Measurements from ENCODE around the gene PDYN. TPM values are rescaled to one million over a fixed set of nuclear protein-coding genes. Genes with fewer than 3 reads are reported as not detected.
"Not testable (repeated sequence)": the region's sequence is repeated elsewhere in the genome, so short reads cannot be mapped to it uniquely, and the experiment has no call there.

Gene PDYN
- total RNA-seq: not detected in 2 replicates
- long read RNA-seq: 0 reads

GRCh38 chr20:1993986-1994385 is at the start of gene PDYN:
PDYN (minus strand) TSS chr20:1994058; CDS start chr20:1983084, 10,974 bp downstream.
- no peak within 1 kb of the TSS for H3K27ac Mint-ChIP-seq
- H3K9me3 Mint-ChIP-seq (ENCODE audit: low read depth): no peaks in the 10 kb centered on the region
- no peak for DNase-seq (ENCODE audit: low spot score, unreplicated experiment)
- no peak for TF ChIP-seq CTCF (IDR thresholded peaks at IDR 0.05; ENCODE audit: unreplicated experiment)
- H3K4me3 Mint-ChIP-seq (ENCODE audit: low read depth): no peak within 1 kb of the TSS
- H3K27me3 Mint-ChIP-seq: peaks cover 52% of the 10 kb centered on the region
- peaks cover 5% of the 10 kb centered on the region for H3K4me1 Mint-ChIP-seq (ENCODE audit: low read depth)
- H3K36me3 Mint-ChIP-seq (ENCODE audit: insufficient read depth): no peaks in the 10 kb centered on the region

- no peak for DNase-seq (ENCODE audit: low spot score, unreplicated experiment)
- no peaks in the 10 kb centered on the region for H3K9me3 Mint-ChIP-seq (ENCODE audit: low read depth)
- no peak for TF ChIP-seq CTCF (IDR thresholded peaks at IDR 0.05; ENCODE audit: unreplicated experiment)
- H3K36me3 Mint-ChIP-seq (ENCODE audit: insufficient read depth): no peaks in the 10 kb centered on the region
- no peak overlapping the region for H3K27ac Mint-ChIP-seq
- no peaks in the 10 kb centered on the region for H3K4me1 Mint-ChIP-seq (ENCODE audit: low read depth)
- H3K27me3 Mint-ChIP-seq: peaks cover 16% of the 10 kb centered on the region
- H3K4me3 Mint-ChIP-seq (ENCODE audit: low read depth): no peak overlapping the region
Observed at GRCh38 chr20:2042400-2042799, 48.5 kb upstream of the PDYN start.

- Mint-ChIP-seq H3K27me3 (peaks cover 26% of the 10 kb centered on the region), H3K27ac (no peak overlapping the region)
- DNase-seq (ENCODE audit: low spot score, unreplicated experiment): no peak
Observed at GRCh38 chr20:2038161-2038560, 44.3 kb upstream of the PDYN start.

GRCh38 chr20:2037296-2037914 is 43.5 kb upstream of the PDYN start:
- no peak for DNase-seq (ENCODE audit: low spot score, unreplicated experiment)
- no peaks in the 10 kb centered on the region for H3K36me3 Mint-ChIP-seq (ENCODE audit: insufficient read depth)
- no peak overlapping the region for H3K27ac Mint-ChIP-seq
- peaks cover 27% of the 10 kb centered on the region for H3K27me3 Mint-ChIP-seq
- no peaks in the 10 kb centered on the region for H3K4me1 Mint-ChIP-seq (ENCODE audit: low read depth)
- no peak for TF ChIP-seq CTCF (IDR thresholded peaks at IDR 0.05; ENCODE audit: unreplicated experiment)
- no peak overlapping the region for H3K4me3 Mint-ChIP-seq (ENCODE audit: low read depth)
- no peaks in the 10 kb centered on the region for H3K9me3 Mint-ChIP-seq (ENCODE audit: low read depth)

More at GRCh38 chr20:2038161-2038560, 44.3 kb upstream of the PDYN start:
- H3K4me3 Mint-ChIP-seq (ENCODE audit: low read depth): no peak overlapping the region
- no peak for TF ChIP-seq CTCF (IDR thresholded peaks at IDR 0.05; ENCODE audit: unreplicated experiment)
- H3K4me1 Mint-ChIP-seq (ENCODE audit: low read depth): no peaks in the 10 kb centered on the region
- H3K36me3 Mint-ChIP-seq (ENCODE audit: insufficient read depth): no peaks in the 10 kb centered on the region
- no peaks in the 10 kb centered on the region for H3K9me3 Mint-ChIP-seq (ENCODE audit: low read depth)

- not testable (repeated sequence) for H3K27ac Mint-ChIP-seq; H3K36me3 Mint-ChIP-seq (ENCODE audit: insufficient read depth); H3K4me3 Mint-ChIP-seq (ENCODE audit: low read depth); DNase-seq (ENCODE audit: low spot score, unreplicated experiment); H3K9me3 Mint-ChIP-seq (ENCODE audit: low read depth); H3K4me1 Mint-ChIP-seq (ENCODE audit: low read depth)
- peaks cover 35% of the 10 kb centered on the region for H3K27me3 Mint-ChIP-seq
Observed at GRCh38 chr20:2036357-2036756, 42.5 kb upstream of the PDYN start.

GRCh38 chr20:2032168-2032567 is 38.3 kb upstream of the PDYN start:
- Mint-ChIP-seq H3K27ac (no peak overlapping the region), H3K4me1 (ENCODE audit: low read depth) (no peaks in the 10 kb centered on the region), H3K27me3 (peaks cover 39% of the 10 kb centered on the region), H3K4me3 (ENCODE audit: low read depth) (no peak overlapping the region), H3K9me3 (ENCODE audit: low read depth) (no peaks in the 10 kb centered on the region), H3K36me3 (ENCODE audit: insufficient read depth) (no peaks in the 10 kb centered on the region)
- TF ChIP-seq CTCF (IDR thresholded peaks at IDR 0.05; ENCODE audit: unreplicated experiment): no peak
- no peak for DNase-seq (ENCODE audit: low spot score, unreplicated experiment)

Data from progenitor cell of endocrine pancreas (in vitro differentiated cells).